Measurements from ENCODE around the gene CCDC39. TPM values are rescaled to one million over a fixed set of nuclear protein-coding genes. Genes with fewer than 3 reads are reported as not detected.

The CCDC39 gene
- total RNA-seq, 1 donor from 2014 or later, result not detected

- H3K27ac ChIP-seq, result no peak overlapping the region
- no peak for DNase-seq (ENCODE audit: low spot score in 2 of 2)
- H3K9me3 ChIP-seq, result no peaks in the 10 kb centered on the region
- H3K4me1 ChIP-seq, result no peaks in the 10 kb centered on the region
- no peak overlapping the region for H3K4me3 ChIP-seq
- no peaks in the 10 kb centered on the region for H3K27me3 ChIP-seq
- intact Hi-C loops (cut with DNase I), result no loop called here
- H3K36me3 ChIP-seq, result no peaks in the 10 kb centered on the region
- TF ChIP-seq CTCF (IDR thresholded peaks at IDR 0.05), result no peak
These were observed 114.6 kb downstream of the CCDC39 start for GRCh38 chr3:180564676-180565075.

Other genes starting within 250 kb of the CCDC39 start
- 20.6 TPM for gene TTC14, start 77.3 kb downstream of the CCDC39 start, total RNA-seq
- gene FXR1, start 233.2 kb upstream of the CCDC39 start, total RNA-seq, result 9.6 TPM

All from ascending aorta (tissue), 2 donors.